A549 (cell line): ENCODE measurements around the gene RNF186. TPM values are rescaled to one million over a fixed set of nuclear protein-coding genes. Genes with fewer than 3 reads are reported as not detected.

Source experiments
- ATAC-seq, 2 experiments: fragments of 200-7000 bp in 1 of 2; fragments of >200 bp in 1 of 2; cut with Nextera tagmentation in 1 of 2; cut with Tn5 transposase in 1 of 2; 3 replicates each; pipeline versions ENCODE4 v1.8.0 to v1.9.1; 2018 to 2020; ENCODE audit warnings: mild to moderate bottlenecking in 1 of 2, moderate library complexity in 1 of 2
- CTCF ChIA-PET: fragments of 300-600 bp; sonication (Branson Sonifier 250); formaldehyde crosslinking; extraction: SDS; loops from one replicate; lab custom pipeline; 2021; ENCODE audit warnings: antibody characterized with exemption, inconsistent platforms; lab: Yijun Ruan, JAX
- POLR2A ChIA-PET: fragments of 350-600 bp; formaldehyde crosslinking; extraction: SDS; loops from one replicate; lab custom pipeline; 2021; ENCODE audit warnings: antibody characterized with exemption, inconsistent platforms; lab: Yijun Ruan, JAX
- DNase-seq, 2 experiments: peaks; one replicate each; pipeline versions ENCODE4 v3.0.0 to v3.0.0-alpha.2; 2011 to 2016; ENCODE audit warnings: low read depth in 1 of 2, low spot score in 1 of 2
- FAIRE-seq: peaks from 2 replicates; lab custom pipeline; 2011; peaks lifted over from hg19 to GRCh38; lab: Jason Lieb, UNC
- H3K27ac ChIP-seq, 2 experiments: fragments of >200 bp; sonication (Bioruptor Twin); formaldehyde crosslinking; 3 replicates each; pipeline ENCODE4 v1.5.1; 2016 to 2017
- H3K4me1 ChIP-seq: fragments of >200 bp; sonication (Bioruptor Twin); formaldehyde crosslinking; 3 replicates; pipeline ENCODE4 v1.6.1; 2016
- H3K4me2 ChIP-seq: fragments of >200 bp; sonication (Bioruptor Twin); formaldehyde crosslinking; 3 replicates; pipeline ENCODE4 v1.6.1; 2016
- H3K4me3 ChIP-seq: fragments of >200 bp; sonication (Bioruptor Twin); formaldehyde crosslinking; 3 replicates; pipeline ENCODE4 v1.5.1; 2016
- H3K9me3 ChIP-seq: fragments of >200 bp; sonication (Bioruptor Twin); formaldehyde crosslinking; 3 replicates; pipeline ENCODE4 v1.6.1; 2016
- CBX8 ChIP-seq: fragments of 200-600 bp; sonication (generic); IDR thresholded peaks from 2 replicates; pipeline ENCODE4 v1.6.1; 2016
- CEBPB ChIP-seq, 2 experiments: fragments of >200 bp in 1 of 2; sonication (Bioruptor Twin) in 1 of 2; formaldehyde crosslinking in 1 of 2; IDR thresholded peaks; 2 replicates each; pipeline ENCODE4 v1.6.1; 2012 to 2016
- CHD4 ChIP-seq: fragments of 200-600 bp; sonication (generic); IDR thresholded peaks from 2 replicates; pipeline ENCODE4 v1.6.1; 2016; ENCODE audit warnings: antibody characterized with exemption, mild to moderate bottlenecking, borderline replicate concordance
- E2F6 ChIP-seq: IDR thresholded peaks from 2 replicates; pipeline ENCODE4 v1.6.1; 2012; ENCODE audit warnings: low read depth, borderline replicate concordance
- EHF ChIP-seq: fragments of 250-450 bp; sonication (Bioruptor Pico); IDR thresholded peaks from 2 replicates; pipeline ENCODE4 v1.5.0; 2020; ENCODE audit warnings: mild to moderate bottlenecking
- EHMT2 ChIP-seq: fragments of 200-600 bp; sonication (generic); IDR thresholded peaks from 2 replicates; pipeline ENCODE4 v1.6.1; 2016; ENCODE audit warnings: antibody characterized with exemption, low read depth, mild to moderate bottlenecking, moderate library complexity
- EP300 ChIP-seq, 2 experiments: fragments of >200 bp; sonication (Bioruptor Twin); formaldehyde crosslinking; IDR thresholded peaks; 2 replicates in 1 of 2; 3 replicates in 1 of 2; pipeline ENCODE4 v1.6.1; 2016 to 2017
- HES2 ChIP-seq: fragments of >200 bp; sonication (Bioruptor Twin); formaldehyde crosslinking; IDR thresholded peaks from 2 replicates; pipeline ENCODE4 v1.6.1; 2016
- HMGXB4 ChIP-seq: fragments of 250-450 bp; sonication (Bioruptor Pico); IDR thresholded peaks from 2 replicates; pipeline ENCODE4 v1.5.0; 2021; ENCODE audit warnings: mild to moderate bottlenecking, moderate library complexity, borderline replicate concordance
- HOXB13 ChIP-seq: fragments of 250-450 bp; sonication (Bioruptor Pico); IDR thresholded peaks from 2 replicates; pipeline ENCODE4 v1.5.0; 2020; ENCODE audit warnings: low read depth, mild to moderate bottlenecking, moderate library complexity
- HOXB5 ChIP-seq: fragments of 250-450 bp; sonication (Bioruptor Pico); IDR thresholded peaks from 2 replicates; pipeline ENCODE4 v1.5.0; 2020; ENCODE audit warnings: mild to moderate bottlenecking, moderate library complexity
- JUNB ChIP-seq: fragments of >200 bp; sonication (Bioruptor Twin); formaldehyde crosslinking; IDR thresholded peaks from 2 replicates; pipeline ENCODE4 v1.6.1; 2016
- KDM1A ChIP-seq: fragments of 200-600 bp; sonication (generic); IDR thresholded peaks from 2 replicates; pipeline ENCODE4 v1.6.1; 2016; ENCODE audit warnings: low read depth, mild to moderate bottlenecking
- MAFK ChIP-seq: fragments of 450-650 bp; IDR thresholded peaks from 2 replicates; pipeline ENCODE4 v1.6.1; 2014; ENCODE audit not compliant: partially characterized antibody
- MAX ChIP-seq: IDR thresholded peaks from 2 replicates; pipeline ENCODE4 v1.6.1; 2012
- MAZ ChIP-seq: fragments of 150-350 bp; IDR thresholded peaks from 2 replicates; pipeline ENCODE4 v1.6.1; 2014; ENCODE audit warnings: antibody characterized with exemption, low read depth, low read length, borderline replicate concordance
- MYC ChIP-seq: IDR thresholded peaks from 2 replicates; pipeline ENCODE4 v1.6.1; 2012; ENCODE audit warnings: mild to moderate bottlenecking, inconsistent platforms, low read length, improper control_type of control experiment, borderline replicate concordance
- NPAS2 ChIP-seq: fragments of 250-450 bp; sonication (Bioruptor Pico); IDR thresholded peaks from 2 replicates; pipeline ENCODE4 v1.8.0; 2022; ENCODE audit warnings: mild to moderate bottlenecking, moderate library complexity, borderline replicate concordance
- NR3C1 ChIP-seq: fragments of >200 bp; sonication (Bioruptor Twin); formaldehyde crosslinking; IDR thresholded peaks from 3 replicates; pipeline ENCODE4 v1.6.1; 2017
- POLR2A ChIP-seq: IDR thresholded peaks from 2 replicates; pipeline ENCODE4 v1.6.1; 2012; ENCODE audit warnings: mild to moderate bottlenecking, low read length
- POLR2AphosphoS2 ChIP-seq: conservative IDR thresholded peaks from 2 replicates; pipeline ENCODE4 v1.6.1; 2012; ENCODE audit warnings: low read length, improper control_type of control experiment, inconsistent platforms
- SREBF2 ChIP-seq: fragments of 450-650 bp; IDR thresholded peaks from 2 replicates; pipeline ENCODE4 v1.6.1; 2014; ENCODE audit warnings: mild to moderate bottlenecking, moderate library complexity
- ZFP36 ChIP-seq: fragments of 450-650 bp; IDR thresholded peaks from 2 replicates; pipeline ENCODE4 v1.6.1; 2014; ENCODE audit warnings: borderline replicate concordance; ENCODE audit not compliant: partially characterized antibody
- ZNF302 ChIP-seq: fragments of 250-450 bp; sonication (Bioruptor Pico); IDR thresholded peaks from 2 replicates; pipeline ENCODE4 v1.9.0; 2021; ENCODE audit warnings: inconsistent platforms, mild to moderate bottlenecking, moderate library complexity
- WGBS: methylation state at CpG from one replicate; pipeline ENCODE4 v1.1.6; 2017; ENCODE audit errors: missing lambda C conversion rate; 5-methylcytosine and 5-hydroxymethylcytosine counted together
- polyA plus RNA-seq, 4 experiments: library from polyadenylated mRNA; depleted of rRNA in 3 of 4; stranded (reverse); fragments of >200 nt; fragmentation: RNase III in 1 of 4; extraction: RNeasy Plus Mini Kit Qiagen cat#74134 plus additional on column Dnase treatment in 1 of 4; gene quantifications; 2 replicates in 3 of 4; 3 replicates in 1 of 4; pipeline ENCODE4 v1.2.3, GENCODE V29; 2011 to 2017

The RNF186 gene
- polyA plus RNA-seq, 2 of the 4 experiments (the other 2 are of a cell fraction): not detected

GRCh38 chr1:19786988-19787423 is 28.1 kb downstream of the RNF186 start:
- CTCF ChIA-PET: interaction anchor here (1.1 to 1.5 kb wide), 4 partner anchors 11 to 71 kb away, joined by 3 read pairs; no protein-coding TSS in a partner anchor
- Histone ChIP-seq H3K9me3 (no peaks in the 10 kb centered on the region), H3K27ac (no peak overlapping the region), H3K4me1 (no peaks in the 10 kb centered on the region), H3K4me3 (no peak overlapping the region)
- no peak for FAIRE-seq
- ATAC-seq: no peak
- DNase-seq: no peak
- TF ChIP-seq MYC (no peak), CEBPB (IDR thresholded peaks at IDR 0.05) (no peak), SREBF2 (no peak), POLR2A (no peak)
- TF ChIP-seq, all 56 proteins: peak for 0
- no peak overlapping the region for H3K4me2 ChIP-seq
- WGBS: 79% methylated on average over 9 of the region's 9 CpGs
- POLR2A ChIA-PET: no interaction called here

GRCh38 chr1:19785660-19786059 is 29.4 kb downstream of the RNF186 start:
- Histone ChIP-seq H3K27ac (no peak overlapping the region), H3K9me3 (no peaks in the 10 kb centered on the region), H3K4me3 (no peak overlapping the region), H3K4me1 (no peaks in the 10 kb centered on the region), H3K4me2 (no peak overlapping the region)
- POLR2A ChIA-PET: no interaction called here
- WGBS: 72% methylated on average over 4 of the region's 4 CpGs
- FAIRE-seq (no peak), ATAC-seq (no peak), DNase-seq (no peak)
- no peak for TF ChIP-seq MAX
- TF ChIP-seq EP300 (IDR thresholded peaks at IDR 0.05): no peak
- TF ChIP-seq HOXB5 (CRISPR knock-in tag): no peak
- CTCF ChIA-PET: interaction anchor here (0.7 to 1.2 kb wide), 3 partner anchors 21 to 70 kb away, joined by 3 read pairs; no protein-coding TSS in a partner anchor

GRCh38 chr1:19780267-19780877 is 34.7 kb downstream of the RNF186 start:
- POLR2A ChIA-PET: no interaction called here
- Histone ChIP-seq H3K4me1 (no peaks in the 10 kb centered on the region), H3K4me2 (no peak overlapping the region)
- ATAC-seq: no peak
- TF ChIP-seq CBX8 (no peak), ZNF302 (CRISPR knock-in tag) (no peak), HMGXB4 (CRISPR knock-in tag) (no peak), NR3C1 (no peak), ZFP36 (no peak), SREBF2 (no peak), POLR2AphosphoS2 (no peak), JUNB (no peak), MAFK (no peak), KDM1A (no peak), HES2 (no peak), MAZ (no peak), HOXB13 (no peak), EHMT2 (no peak), NPAS2 (CRISPR knock-in tag) (no peak), EHF (CRISPR knock-in tag) (no peak), EP300 (IDR thresholded peaks at IDR 0.05) (no peak), E2F6 (no peak), CHD4 (no peak)
- TF ChIP-seq, all 56 proteins: peak for 0
- CTCF ChIA-PET: interaction anchor here (1.2 kb wide), 1 partner anchor 19 kb away, joined by 3 read pairs; no protein-coding TSS in a partner anchor
- H3K27ac ChIP-seq: no peak overlapping the region
- no peaks in the 10 kb centered on the region for H3K9me3 ChIP-seq
- no peak for FAIRE-seq
- WGBS: 83% methylated on average over 6 of the region's 11 CpGs
- no peak for DNase-seq
- H3K4me3 ChIP-seq: no peak overlapping the region
